ENCODE data around the gene F13B. TPM values are rescaled to one million over a fixed set of nuclear protein-coding genes. Genes with fewer than 3 reads are reported as not detected.

The F13B gene
- total and polyA plus RNA-seq, 2 donors (not counting 3 experiments of a cell fraction or from before 2014, with no cell fraction given) = not detected

GRCh38 chr1:197042676-197043341, 24.3 kb downstream of the F13B start:
- FAIRE-seq (no peak), DNase-seq (ENCODE audit: low read depth, low spot score) (no peak)
- no peaks in the 10 kb centered on the region for H4K20me1 ChIP-seq (replicated peaks; ENCODE audit: control insufficient read depth, extremely low read depth, insufficient read depth, low read length)
- BruUV-seq (replicated peaks) = no TSS peak
- H3K9me1 ChIP-seq (replicated peaks; ENCODE audit: control insufficient read depth, extremely low read depth, insufficient read depth, low read length) = no peaks in the 10 kb centered on the region
- ChIA-PET POLR2A (no interaction called here), CTCF (interaction anchor here (1.0 kb wide), 1 partner anchor 58 kb away, joined by 3 read pairs; no protein-coding TSS in a partner anchor)
- no peak overlapping the region for H2AFZ ChIP-seq (ENCODE audit: low read depth, low read length)
- no peak overlapping the region for H3K9ac ChIP-seq (replicated peaks; ENCODE audit: extremely low read depth, insufficient read depth, low read length)
- H3K27ac ChIP-seq (ENCODE audit: insufficient read depth, low read depth, low read length) = no peak overlapping the region
- H3K4me3 ChIP-seq (replicated peaks in 1 of 3; ENCODE audit: insufficient read depth in 1 of 3, low read depth in 1 of 3, low read length in 3 of 3) = no peak overlapping the region
- H3K9me3 ChIP-seq (replicated peaks; ENCODE audit: control insufficient read depth, insufficient read depth, low read length) = no peaks in the 10 kb centered on the region
- no peaks in the 10 kb centered on the region for H3K27me3 ChIP-seq (ENCODE audit: control insufficient read depth in 2 of 2, insufficient read depth in 2 of 2, low read length in 2 of 2)
- H3K79me2 ChIP-seq (ENCODE audit: control insufficient read depth, insufficient read depth, low read length) = no peaks in the 10 kb centered on the region
- H3K4me1 ChIP-seq (ENCODE audit: control insufficient read depth, extremely low read depth, insufficient read depth, low read length) = no peaks in the 10 kb centered on the region
- intact Hi-C loops (cut with micrococcal nuclease) (no loop called here), dilution Hi-C loops (cut with MboI; ENCODE audit: extremely low pct_ligation_motif_present, low sequenced_read_pairs) (no loop called here)
- H3K4me2 ChIP-seq (ENCODE audit: insufficient read depth, low read length) = no peak overlapping the region
- TF ChIP-seq MYC (IDR thresholded peaks at IDR 0.05; ENCODE audit: low read depth, low read length) (no peak), GATA2 (IDR thresholded peaks at IDR 0.05; ENCODE audit: insufficient read depth, insufficient read length, low read depth, low read length) (no peak), MAX (IDR thresholded peaks at IDR 0.05; ENCODE audit: insufficient read depth, insufficient read length) (no peak), JUN (IDR thresholded peaks at IDR 0.05; ENCODE audit: borderline replicate concordance, insufficient read depth, insufficient read length, low read depth) (no peak), CTCF (IDR thresholded peaks at IDR 0.05; ENCODE audit: extremely low read depth in 1 of 2, insufficient read depth in 1 of 2, low read depth in 1 of 2, low read length in 2 of 2) (no peak), FOS (IDR thresholded peaks at IDR 0.05; ENCODE audit: borderline replicate concordance, insufficient read depth, low read length) (no peak), POLR2A (IDR thresholded peaks at IDR 0.05; ENCODE audit: low read depth, low read length) (no peak), POLR2AphosphoS5 (IDR thresholded peaks at IDR 0.05; ENCODE audit: insufficient read depth, low read depth, low read length) (no peak), EZH2 (IDR thresholded peaks at IDR 0.05; ENCODE audit: borderline replicate concordance, low read depth, low read length, severe bottlenecking) (no peak)
- no peaks in the 10 kb centered on the region for H3K36me3 ChIP-seq (ENCODE audit: control insufficient read depth in 2 of 2, extremely low read depth in 1 of 2, insufficient read depth in 2 of 2, low read length in 2 of 2)
